ENCODE measurements around the gene USP9X. TPM values are rescaled to one million over a fixed set of nuclear protein-coding genes. Genes with fewer than 3 reads are reported as not detected.
A peak's percentile ranks its signal among the peaks of the same experiment; 100 is the strongest.

USP9X gene, protein sequence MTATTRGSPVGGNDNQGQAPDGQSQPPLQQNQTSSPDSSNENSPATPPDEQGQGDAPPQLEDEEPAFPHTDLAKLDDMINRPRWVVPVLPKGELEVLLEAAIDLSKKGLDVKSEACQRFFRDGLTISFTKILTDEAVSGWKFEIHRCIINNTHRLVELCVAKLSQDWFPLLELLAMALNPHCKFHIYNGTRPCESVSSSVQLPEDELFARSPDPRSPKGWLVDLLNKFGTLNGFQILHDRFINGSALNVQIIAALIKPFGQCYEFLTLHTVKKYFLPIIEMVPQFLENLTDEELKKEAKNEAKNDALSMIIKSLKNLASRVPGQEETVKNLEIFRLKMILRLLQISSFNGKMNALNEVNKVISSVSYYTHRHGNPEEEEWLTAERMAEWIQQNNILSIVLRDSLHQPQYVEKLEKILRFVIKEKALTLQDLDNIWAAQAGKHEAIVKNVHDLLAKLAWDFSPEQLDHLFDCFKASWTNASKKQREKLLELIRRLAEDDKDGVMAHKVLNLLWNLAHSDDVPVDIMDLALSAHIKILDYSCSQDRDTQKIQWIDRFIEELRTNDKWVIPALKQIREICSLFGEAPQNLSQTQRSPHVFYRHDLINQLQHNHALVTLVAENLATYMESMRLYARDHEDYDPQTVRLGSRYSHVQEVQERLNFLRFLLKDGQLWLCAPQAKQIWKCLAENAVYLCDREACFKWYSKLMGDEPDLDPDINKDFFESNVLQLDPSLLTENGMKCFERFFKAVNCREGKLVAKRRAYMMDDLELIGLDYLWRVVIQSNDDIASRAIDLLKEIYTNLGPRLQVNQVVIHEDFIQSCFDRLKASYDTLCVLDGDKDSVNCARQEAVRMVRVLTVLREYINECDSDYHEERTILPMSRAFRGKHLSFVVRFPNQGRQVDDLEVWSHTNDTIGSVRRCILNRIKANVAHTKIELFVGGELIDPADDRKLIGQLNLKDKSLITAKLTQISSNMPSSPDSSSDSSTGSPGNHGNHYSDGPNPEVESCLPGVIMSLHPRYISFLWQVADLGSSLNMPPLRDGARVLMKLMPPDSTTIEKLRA (N-terminal part only)
- 72.4 TPM for total RNA-seq

DNA sequence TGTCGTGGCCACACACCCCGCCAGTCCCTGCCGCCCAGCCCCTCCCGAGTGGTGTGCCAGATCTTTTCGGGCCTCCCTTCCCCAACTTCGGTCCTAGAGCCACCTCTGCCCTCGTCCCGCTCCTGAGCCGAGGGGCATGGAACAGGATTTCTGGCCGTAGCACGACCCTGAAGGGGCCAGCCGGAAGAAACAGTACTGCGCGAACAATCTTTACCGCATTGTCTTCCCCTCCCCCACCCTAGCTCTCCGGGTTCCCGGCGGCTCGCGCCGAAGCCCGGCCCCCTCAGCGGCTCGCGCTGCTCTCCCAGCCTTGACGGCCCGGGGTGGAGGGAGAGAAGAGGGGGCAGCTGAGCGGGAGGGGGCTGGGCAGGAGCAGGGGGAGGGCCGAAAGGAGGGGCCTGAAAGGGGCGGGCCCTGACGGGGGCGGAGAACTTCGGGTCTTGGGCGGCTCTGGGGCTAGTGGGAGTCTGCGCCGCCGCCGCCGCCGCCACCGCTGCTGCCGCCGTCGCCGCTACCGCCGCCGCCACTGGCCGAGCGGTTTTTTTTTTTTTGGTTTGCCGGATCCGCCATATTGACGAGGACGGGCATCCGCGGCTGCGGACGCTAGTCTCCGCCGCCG is at the start of gene USP9X:
USP9X (plus strand) TSS at position 553 of the 619 bp plus-strand sequence. CDS start 38,184 bp downstream, outside the sequence.
- Histone ChIP-seq H3K27me3 (no peaks in the 10 kb centered on the region), H3K9me3 (no peaks in the 10 kb centered on the region), H3K27ac (peak within 1 kb of the TSS; percentile 96), H3K36me3 (no peaks in the 10 kb centered on the region), H3K4me3 (peak within 1 kb of the TSS; percentile 88), H3K4me1 (peaks cover 34% of the 10 kb centered on the region)
- DNase-seq (ENCODE audit: extremely low spot score in 2 of 2), result peak in 1 of 2 donors; percentile 94
- TF ChIP-seq POLR2AphosphoS5 (IDR thresholded peaks at IDR 0.05; ENCODE audit: insufficient read depth in 1 of 2, low read depth in 1 of 2) (peak in 1 of 2 donors; percentile 94), POLR2A (IDR thresholded peaks at IDR 0.05) (peak in 1 of 2 donors; percentile 75), CTCF (IDR thresholded peaks at IDR 0.05) (peak in 1 of 3 experiments; percentile 0)
- intact Hi-C loops (cut with DNase I), result no loop called here

DNA sequence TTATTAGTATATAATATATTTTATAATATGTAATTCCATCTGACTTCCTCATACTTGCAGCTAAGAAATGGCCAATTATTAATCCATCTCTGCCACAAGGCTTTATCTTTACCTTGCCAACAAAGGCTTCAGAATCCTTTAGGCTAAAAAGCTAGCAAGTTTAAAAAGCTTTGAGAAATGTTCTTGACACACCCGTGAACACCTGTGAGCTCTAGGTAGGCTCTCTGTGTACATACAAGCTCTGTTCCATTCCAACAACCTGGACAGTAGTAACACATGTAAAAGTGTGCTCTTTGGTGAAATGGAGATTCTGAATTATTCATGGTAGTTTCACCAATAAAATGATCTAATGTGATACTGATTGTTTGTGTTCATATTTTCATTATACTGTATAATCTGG is 49.7 kb upstream of the USP9X start:
- no peak for DNase-seq (ENCODE audit: extremely low spot score in 2 of 2)
- H3K9me3 ChIP-seq, result no peaks in the 10 kb centered on the region
- H3K4me3 ChIP-seq, result no peak overlapping the region
- no peaks in the 10 kb centered on the region for H3K27me3 ChIP-seq
- H3K4me1 ChIP-seq, result no peaks in the 10 kb centered on the region
- TF ChIP-seq CTCF (IDR thresholded peaks at IDR 0.05), result no peak
- TF ChIP-seq POLR2A (IDR thresholded peaks at IDR 0.05), result no peak
- no peak for TF ChIP-seq POLR2AphosphoS5 (IDR thresholded peaks at IDR 0.05; ENCODE audit: insufficient read depth in 1 of 2, low read depth in 1 of 2)
- H3K36me3 ChIP-seq, result no peaks in the 10 kb centered on the region
- intact Hi-C loops (cut with DNase I), result no loop called here
- H3K27ac ChIP-seq, result no peak overlapping the region

DNA sequence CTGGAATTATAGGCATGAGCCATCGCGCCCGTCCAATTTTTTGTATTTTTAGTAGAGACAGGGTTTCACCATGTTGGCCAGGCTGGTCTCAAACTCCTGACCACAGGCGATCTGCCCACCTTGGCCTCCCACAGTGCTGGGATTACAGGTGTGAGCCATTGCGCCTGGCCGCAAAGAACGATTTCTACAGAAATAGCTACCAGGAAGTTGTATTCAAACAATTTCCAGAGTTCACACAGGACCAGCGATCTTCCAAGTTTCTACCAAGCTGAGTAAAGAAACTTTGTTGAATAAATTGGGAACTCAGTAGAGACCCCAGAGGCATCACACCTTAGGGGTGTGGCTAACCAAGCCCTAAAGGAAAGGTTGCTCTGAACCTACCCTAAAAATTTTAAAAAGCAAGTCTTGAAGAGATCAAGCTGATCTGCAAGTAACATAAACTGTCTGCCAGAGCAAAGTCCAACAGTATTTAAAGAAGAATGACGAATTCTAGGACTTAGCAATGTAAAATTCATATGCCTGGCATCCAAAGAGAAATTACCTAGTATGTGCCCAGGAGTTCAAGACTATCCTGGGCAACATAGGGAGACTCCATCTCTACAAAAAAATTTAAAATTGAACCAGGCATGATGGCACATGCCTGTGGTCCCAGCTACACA is 48.4 kb upstream of the USP9X start:
- TF ChIP-seq POLR2AphosphoS5 (IDR thresholded peaks at IDR 0.05; ENCODE audit: insufficient read depth in 1 of 2, low read depth in 1 of 2), result no peak
- TF ChIP-seq POLR2A (IDR thresholded peaks at IDR 0.05), result no peak
- TF ChIP-seq CTCF (IDR thresholded peaks at IDR 0.05), result no peak
- Histone ChIP-seq H3K27me3 (no peaks in the 10 kb centered on the region), H3K36me3 (no peaks in the 10 kb centered on the region), H3K27ac (no peak overlapping the region), H3K9me3 (no peaks in the 10 kb centered on the region), H3K4me1 (no peaks in the 10 kb centered on the region), H3K4me3 (no peak overlapping the region)
- intact Hi-C loops (cut with DNase I), result no loop called here
- no peak for DNase-seq (ENCODE audit: extremely low spot score in 2 of 2)

DNA sequence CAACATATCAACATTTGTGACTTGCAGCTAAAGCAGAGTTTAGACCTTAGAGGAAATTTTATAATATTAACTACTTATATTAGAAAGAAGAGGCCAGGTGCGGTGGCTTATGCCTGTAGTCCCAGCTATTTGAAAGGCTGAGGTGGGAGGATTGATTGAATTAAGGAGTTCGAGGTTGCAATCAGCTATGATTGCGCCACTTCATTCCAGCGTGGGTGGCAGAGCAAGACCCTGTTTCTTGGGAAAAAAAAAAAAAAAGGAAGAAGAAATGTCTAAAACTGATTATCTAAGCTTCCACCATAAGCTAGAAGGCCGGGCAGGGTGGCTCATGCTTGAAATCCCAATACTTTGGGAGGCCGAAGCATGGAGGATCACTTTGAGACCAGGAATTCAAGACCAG is 42.0 kb upstream of the USP9X start:
- Histone ChIP-seq H3K4me3 (no peak overlapping the region), H3K27me3 (no peaks in the 10 kb centered on the region), H3K4me1 (no peaks in the 10 kb centered on the region), H3K27ac (no peak overlapping the region), H3K9me3 (no peaks in the 10 kb centered on the region), H3K36me3 (no peaks in the 10 kb centered on the region)
- DNase-seq (ENCODE audit: extremely low spot score in 2 of 2), result no peak
- TF ChIP-seq POLR2A (IDR thresholded peaks at IDR 0.05) (no peak), CTCF (IDR thresholded peaks at IDR 0.05) (no peak), POLR2AphosphoS5 (IDR thresholded peaks at IDR 0.05; ENCODE audit: insufficient read depth in 1 of 2, low read depth in 1 of 2) (no peak)
- intact Hi-C loops (cut with DNase I), result no loop called here

Measured in vagina (tissue), 2 donors.